B cell (primary cell): Measurements from ENCODE around the gene ORAI2. TPM values are rescaled to one million over a fixed set of nuclear protein-coding genes. Genes with fewer than 3 reads are reported as not detected.
"Not testable (repeated sequence)": the region's sequence is repeated elsewhere in the genome, so short reads cannot be mapped to it uniquely, and the experiment has no call there.

Experiments
- ATAC-seq: fragments of 200-7000 bp; cut with Tn5 transposase; one replicate; pipeline ENCODE4 v1.10.0; 2021; ENCODE audit warnings: low read depth, mild to moderate bottlenecking, moderate number of reproducible peaks, moderate library complexity
- CTCF ChIA-PET: fragments of 350-600 bp; sonication (Branson Sonifier 250); formaldehyde crosslinking; loops from one replicate; lab custom pipeline; 2021; ENCODE audit warnings: antibody characterized with exemption, inconsistent platforms; lab: Charles Lee
- POLR2A ChIA-PET: fragments of 350-600 bp; sonication (Branson Sonifier 250); formaldehyde crosslinking; loops from one replicate; lab custom pipeline; 2021; ENCODE audit warnings: antibody characterized with exemption; lab: Charles Lee
- DNase-seq: peaks from one replicate; pipeline ENCODE4 v3.0.0; 2013
- H2AFZ ChIP-seq: 2 replicates; pipeline ENCODE4 v1.6.1; 2012; ENCODE audit warnings: mild to moderate bottlenecking, low read depth, low read length; ENCODE audit not compliant: insufficient read depth, poor library complexity, severe bottlenecking
- H3K27ac ChIP-seq, 2 donors: 1 replicate in 1 of 2; 2 replicates in 1 of 2; pipeline ENCODE4 v1.5.1; 2012 to 2013; ENCODE audit warnings: low read length in 2 of 2, mild to moderate bottlenecking in 2 of 2, moderate library complexity in 1 of 2
- H3K27me3 ChIP-seq, 4 experiments: fragments of 200-600 bp in 1 of 4; sonication (generic) in 1 of 4; replicated peaks in 1 of 4; 1 replicate in 2 of 4; 2 replicates in 2 of 4; pipeline versions ENCODE4 v1.6.1 to v1.7.0; 2013 to 2016; ENCODE audit warnings: low read length in 3 of 4, mild to moderate bottlenecking in 2 of 4, mixed read lengths in 1 of 4, moderate library complexity in 1 of 4; ENCODE audit not compliant: insufficient read depth in 4 of 4, control insufficient read depth in 3 of 4; ENCODE audit errors: control extremely low read depth in 1 of 4
- H3K36me3 ChIP-seq, 2 experiments: replicated peaks in 1 of 2; 1 replicate in 1 of 2; 2 replicates in 1 of 2; pipeline versions ENCODE4 v1.6.1 to v1.7.1; 2013; ENCODE audit warnings: low read length in 1 of 2; ENCODE audit not compliant: insufficient read depth in 2 of 2, control insufficient read depth in 1 of 2; ENCODE audit errors: control extremely low read depth in 1 of 2, extremely low read depth in 1 of 2
- H3K4me1 ChIP-seq, 2 donors: fragments of 200-600 bp in 1 of 2; sonication (generic) in 1 of 2; 1 replicate in 1 of 2; 2 replicates in 1 of 2; pipeline versions ENCODE4 v1.5.1 to v1.6.1; 2013 to 2017; ENCODE audit warnings: low read length in 2 of 2; ENCODE audit not compliant: control insufficient read depth in 2 of 2, insufficient read depth in 2 of 2
- H3K4me2 ChIP-seq: replicated peaks from 2 replicates; pipeline ENCODE3; 2012; ENCODE audit warnings: mild to moderate bottlenecking, low read depth, low read length; ENCODE audit not compliant: poor library complexity, severe bottlenecking
- H3K4me3 ChIP-seq, 5 experiments: fragments of 200-600 bp in 1 of 5; sonication (generic) in 1 of 5; 1 replicate in 3 of 5; 2 replicates in 2 of 5; pipeline versions ENCODE4 v1.5.1 to v1.7.0; 2011 to 2016; ENCODE audit warnings: low read length in 4 of 5, mild to moderate bottlenecking in 4 of 5, low read depth in 2 of 5, control low read depth in 1 of 5, moderate library complexity in 1 of 5; ENCODE audit not compliant: insufficient read depth in 1 of 5; ENCODE audit errors: control extremely low read depth in 1 of 5, extremely low read depth in 1 of 5
- H3K79me2 ChIP-seq: fragments of 200-600 bp; sonication (generic); one replicate; pipeline ENCODE4 v1.6.0; 2016; ENCODE audit warnings: low read length; ENCODE audit not compliant: control insufficient read depth, insufficient read depth
- H3K9ac ChIP-seq: fragments of 200-600 bp; sonication (generic); 2 replicates; pipeline ENCODE4 v1.6.1; 2017; ENCODE audit warnings: mild to moderate bottlenecking, low read length, moderate library complexity
- H3K9me3 ChIP-seq, 3 donors: one replicate each; pipeline versions ENCODE4 v1.6.1 to v1.7.1; 2013; ENCODE audit warnings: low read length in 2 of 3; ENCODE audit not compliant: control insufficient read depth in 2 of 3, insufficient read depth in 1 of 3; ENCODE audit errors: control extremely low read depth in 1 of 3
- H4K20me1 ChIP-seq: 2 replicates; pipeline ENCODE4 v1.6.0; 2012; ENCODE audit warnings: mild to moderate bottlenecking, low read length; ENCODE audit not compliant: insufficient read depth, control insufficient read depth, poor library complexity, severe bottlenecking
- H3K27ac Mint-ChIP-seq: one replicate; pipeline ENCODE4 v1.8.0; 2021; ENCODE audit warnings: mixed read lengths
- H3K27me3 Mint-ChIP-seq: one replicate; pipeline ENCODE4 v1.8.0; 2021; ENCODE audit warnings: mixed read lengths
- H3K4me1 Mint-ChIP-seq: one replicate; pipeline ENCODE4 v1.8.0; 2021; ENCODE audit warnings: mixed read lengths
- H3K4me3 Mint-ChIP-seq: one replicate; pipeline ENCODE4 v1.8.0; 2021; ENCODE audit warnings: mixed read lengths
- H3K9me3 Mint-ChIP-seq: one replicate; pipeline ENCODE4 v1.8.0; 2022; ENCODE audit warnings: mixed read lengths; ENCODE audit not compliant: insufficient read depth
- EZH2 ChIP-seq: IDR thresholded peaks from 2 replicates; pipeline ENCODE4 v1.6.1; 2012; ENCODE audit warnings: borderline replicate concordance, low read depth, mild to moderate bottlenecking, moderate library complexity, low read length; ENCODE audit not compliant: insufficient read depth, poor library complexity, severe bottlenecking
- WGBS: methylation state at CpG from one replicate; pipeline ENCODE4 v1.1.5; 2013; ENCODE audit warnings: missing lambda C conversion rate; ENCODE audit not compliant: insufficient coverage; 5-methylcytosine and 5-hydroxymethylcytosine counted together
- intact Hi-C: fragments of 100-400 bp; cut with micrococcal nuclease; formaldehyde crosslinking; loops from one replicate; pipeline ENCODE4 v1.10.0; 2022
- polyA plus RNA-seq: library from polyadenylated mRNA; depleted of rRNA; stranded (reverse); fragments of >200 nt; gene quantifications from 2 replicates; pipeline ENCODE4 v1.2.3, GENCODE V29; 2012
- total RNA-seq, 2 donors: library from RNA; stranded (reverse); fragments of 120-200 nt in 1 of 2; gene quantifications; 1 replicate in 1 of 2; 2 replicates in 1 of 2; pipeline versions ENCODE4 v1.2.3 to v1.2.4, GENCODE V29; 2013 to 2022
- TF ChIP-seq, protein P1 (sequence below): fragments of 200-600 bp; IDR thresholded peaks from one replicate; pipeline ENCODE4 v1.8.0; 2022; ENCODE audit warnings: antibody characterized with exemption, mild to moderate bottlenecking

ORAI2 gene
- total and polyA plus RNA-seq, 2 donors (not counting 1 experiment from before 2014, with no cell fraction given): 177 to 450 TPM

DNA sequence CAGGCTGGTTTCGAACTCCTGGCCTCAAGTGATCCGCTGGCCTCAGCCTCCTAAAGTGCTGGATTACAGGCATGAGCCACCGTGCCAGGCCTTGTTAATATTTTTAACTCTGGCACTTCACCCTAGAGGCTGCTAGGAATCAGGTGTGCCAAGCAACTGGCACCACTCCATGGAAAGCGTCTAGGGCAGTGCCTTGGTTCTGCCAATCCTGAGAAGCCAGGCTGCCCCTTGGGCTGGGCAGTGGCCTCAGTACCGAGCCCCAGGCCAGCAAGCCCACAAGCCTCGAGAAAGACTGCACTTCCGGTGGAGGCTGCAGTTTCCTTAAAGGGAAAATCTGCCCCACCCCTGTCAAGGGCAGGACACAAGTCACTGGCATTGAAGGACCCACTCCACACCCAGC lies 19.9 kb downstream of the ORAI2 start:
- ATAC-seq (no peak), DNase-seq (no peak)
- peaks cover 10% of the 10 kb centered on the region for H3K4me1 Mint-ChIP-seq
- peak overlapping the region; percentile 37 for H3K27ac Mint-ChIP-seq
- Histone ChIP-seq H3K27ac (no peak overlapping the region), H4K20me1 (peaks cover 41% of the 10 kb centered on the region), H3K9me3 (no peaks in the 10 kb centered on the region), H3K36me3 (peaks cover 1 to 33% of the 10 kb centered on the region in 2 experiments), H2AFZ (no peak overlapping the region), H3K27me3 (no peaks in the 10 kb centered on the region), H3K9ac (no peak overlapping the region), H3K79me2 (peaks cover 30% of the 10 kb centered on the region), H3K4me3 (no peak overlapping the region), H3K4me2 (no peak overlapping the region), H3K4me1 (peaks cover 5 to 8% of the 10 kb centered on the region in 2 donors)
- no peak overlapping the region for H3K4me3 Mint-ChIP-seq
- no peaks in the 10 kb centered on the region for H3K9me3 Mint-ChIP-seq
- 91% methylated on average over 7 of the region's 7 CpGs for WGBS
- TF ChIP-seq, protein P1, sequence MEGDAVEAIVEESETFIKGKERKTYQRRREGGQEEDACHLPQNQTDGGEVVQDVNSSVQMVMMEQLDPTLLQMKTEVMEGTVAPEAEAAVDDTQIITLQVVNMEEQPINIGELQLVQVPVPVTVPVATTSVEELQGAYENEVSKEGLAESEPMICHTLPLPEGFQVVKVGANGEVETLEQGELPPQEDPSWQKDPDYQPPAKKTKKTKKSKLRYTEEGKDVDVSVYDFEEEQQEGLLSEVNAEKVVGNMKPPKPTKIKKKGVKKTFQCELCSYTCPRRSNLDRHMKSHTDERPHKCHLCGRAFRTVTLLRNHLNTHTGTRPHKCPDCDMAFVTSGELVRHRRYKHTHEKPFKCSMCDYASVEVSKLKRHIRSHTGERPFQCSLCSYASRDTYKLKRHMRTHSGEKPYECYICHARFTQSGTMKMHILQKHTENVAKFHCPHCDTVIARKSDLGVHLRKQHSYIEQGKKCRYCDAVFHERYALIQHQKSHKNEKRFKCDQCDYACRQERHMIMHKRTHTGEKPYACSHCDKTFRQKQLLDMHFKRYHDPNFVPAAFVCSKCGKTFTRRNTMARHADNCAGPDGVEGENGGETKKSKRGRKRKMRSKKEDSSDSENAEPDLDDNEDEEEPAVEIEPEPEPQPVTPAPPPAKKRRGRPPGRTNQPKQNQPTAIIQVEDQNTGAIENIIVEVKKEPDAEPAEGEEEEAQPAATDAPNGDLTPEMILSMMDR: no peak
- no peak for TF ChIP-seq EZH2
- POLR2A ChIA-PET: interaction anchor here (0.9 to 1.3 kb wide), 3 partner anchors 26 to 57 kb away, joined by 3 to 5 read pairs (median 5); partner anchors contain the start of gene PRKRIP1
- no peaks in the 10 kb centered on the region for H3K27me3 Mint-ChIP-seq
- intact Hi-C loops: no loop called here
- CTCF ChIA-PET: interaction anchor here (2.0 to 46.3 kb wide), 2 partner anchors 18 to 42 kb away, joined by 6 to 1182 read pairs; no protein-coding TSS in a partner anchor

DNA sequence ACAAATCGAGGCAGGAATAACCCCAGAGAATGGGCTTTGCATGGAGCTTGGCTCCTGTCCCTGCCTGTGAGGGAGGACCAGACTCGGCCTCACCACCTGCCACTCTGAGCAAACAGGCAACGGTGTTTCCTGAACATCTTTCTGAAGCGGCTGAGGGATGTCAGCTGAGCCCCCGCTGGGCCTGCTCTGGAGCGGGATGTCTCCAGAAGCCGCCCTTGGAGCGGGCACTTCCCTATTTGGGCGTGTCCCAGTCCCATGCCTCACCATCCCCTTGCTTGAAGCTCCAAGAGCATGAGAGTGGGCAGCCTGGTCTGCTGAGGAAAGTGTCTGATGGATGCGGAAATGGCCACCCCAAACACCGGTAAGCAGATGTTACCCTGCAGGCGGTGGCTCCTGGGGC lies 21.1 kb downstream of the ORAI2 start:
- peaks cover 1 to 34% of the 10 kb centered on the region in 2 experiments for H3K36me3 ChIP-seq
- TF ChIP-seq EZH2: no peak
- TF ChIP-seq, protein P1: no peak
- CTCF ChIA-PET: interaction anchor here (0.6 to 46.3 kb wide), 2 partner anchors 17 to 43 kb away, joined by 3 to 1182 read pairs; no protein-coding TSS in a partner anchor

DNA sequence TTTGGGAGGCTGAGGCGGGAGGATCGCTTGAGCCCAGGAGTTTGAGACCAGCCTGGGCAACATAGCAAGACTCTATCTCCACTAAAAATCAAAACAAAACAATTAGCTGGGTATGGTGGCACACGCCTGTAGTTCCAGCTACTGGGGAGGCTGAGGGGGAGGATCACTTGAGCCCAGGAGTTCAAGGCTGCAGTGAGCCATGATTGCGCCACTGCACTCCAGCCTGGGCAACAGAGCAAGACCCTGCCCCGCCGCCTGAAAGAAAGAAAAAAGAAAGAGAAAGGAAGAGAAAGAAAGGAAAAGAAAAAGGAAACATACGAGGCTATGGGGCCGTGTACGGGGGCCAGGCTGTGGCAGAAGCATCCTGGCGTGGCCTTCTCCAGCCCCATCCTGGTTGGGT lies 21.6 kb downstream of the ORAI2 start:
- H3K9me3 ChIP-seq, H3K9me3 Mint-ChIP-seq, H3K27me3 Mint-ChIP-seq, DNase-seq, H3K27ac ChIP-seq, H3K9ac ChIP-seq, H2AFZ ChIP-seq, H3K4me1 ChIP-seq, intact Hi-C loops, H3K27me3 ChIP-seq, H3K4me2 ChIP-seq, H3K4me3 Mint-ChIP-seq, H3K4me3 ChIP-seq, ATAC-seq: not testable (repeated sequence)
- Histone ChIP-seq H3K36me3 (peaks cover 1 to 34% of the 10 kb centered on the region in 2 experiments), H4K20me1 (peaks cover 42% of the 10 kb centered on the region), H3K79me2 (peaks cover 35% of the 10 kb centered on the region)
- H3K4me1 Mint-ChIP-seq: peaks cover 10% of the 10 kb centered on the region
- CTCF ChIA-PET: interaction anchor here (46.3 kb wide), 1 partner anchor 44 kb away, joined by 1182 read pairs; no protein-coding TSS in a partner anchor
- POLR2A ChIA-PET: interaction anchor here (0.6 to 0.9 kb wide), 2 partner anchors 10 to 14 kb away, joined by 4 read pairs; no protein-coding TSS in a partner anchor
- H3K27ac Mint-ChIP-seq: peak overlapping the region; percentile 35
- WGBS: 95% methylated on average over 8 of the region's 10 CpGs

More for the DNA sequence above, 21.1 kb downstream of the ORAI2 start:
- Histone ChIP-seq H3K4me1 (peaks cover 5 to 8% of the 10 kb centered on the region in 2 donors), H3K4me2 (no peak overlapping the region), H3K79me2 (peaks cover 34% of the 10 kb centered on the region), H3K4me3 (no peak overlapping the region), H4K20me1 (peaks cover 42% of the 10 kb centered on the region), H3K27me3 (no peaks in the 10 kb centered on the region), H3K27ac (no peak overlapping the region), H3K9ac (no peak overlapping the region), H3K9me3 (no peaks in the 10 kb centered on the region), H2AFZ (no peak overlapping the region)
- Mint-ChIP-seq H3K27ac (no peak overlapping the region), H3K27me3 (no peaks in the 10 kb centered on the region), H3K9me3 (no peaks in the 10 kb centered on the region), H3K4me3 (no peak overlapping the region), H3K4me1 (peaks cover 10% of the 10 kb centered on the region)
- 78% methylated on average over 11 of the region's 12 CpGs for WGBS
- DNase-seq (no peak), ATAC-seq (no peak)
- intact Hi-C loops: no loop called here
- POLR2A ChIA-PET: interaction anchor here (0.6 to 1.0 kb wide), 3 partner anchors 10 to 39 kb away, joined by 3 to 4 read pairs (median 4); no protein-coding TSS in a partner anchor
